ENCODE data around the gene COL2A1.
A peak's percentile ranks its signal among the peaks of the same experiment; 100 is the strongest.

COL2A1 gene

DNA sequence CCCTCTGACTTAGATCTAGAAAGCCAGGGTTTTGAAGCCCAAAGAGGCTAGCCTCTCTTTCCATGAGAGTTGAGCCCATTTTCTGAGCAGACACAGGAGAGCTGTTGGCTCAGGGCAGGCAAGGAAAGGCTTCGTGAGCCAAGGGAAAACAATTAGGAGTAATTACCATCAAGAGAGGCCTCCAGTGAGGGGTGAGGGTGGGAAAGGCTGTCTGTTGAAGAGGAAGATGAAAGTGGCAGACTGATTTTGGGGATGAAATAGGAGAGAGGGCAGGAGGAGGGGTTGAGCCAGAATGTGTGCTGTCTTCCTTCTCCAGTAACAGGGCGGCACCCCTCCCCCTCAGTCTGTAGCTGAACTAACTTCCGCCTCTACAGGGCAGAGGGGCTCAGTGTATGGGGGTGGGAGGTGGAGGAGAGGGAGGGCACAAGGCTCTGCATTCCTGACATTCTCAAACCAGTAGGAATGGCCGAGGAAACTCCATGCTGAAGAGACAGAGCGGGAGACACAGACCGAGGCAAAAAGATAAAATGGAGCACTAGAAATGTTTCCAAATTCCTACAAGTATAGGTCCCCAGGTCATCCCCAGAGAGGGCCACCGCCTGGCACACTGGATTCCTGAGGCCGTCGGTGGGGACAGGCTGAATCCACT lies 33.1 kb upstream of the COL2A1 start:
- DNase-seq (ENCODE audit: low spot score in 2 of 2): peak in 1 of 2 experiments; percentile 61
- Histone ChIP-seq H3K4me1 (peaks cover 5% of the 10 kb centered on the region; the same call in 1 of the 2 replicates), H3K9me3 (no peaks in the 10 kb centered on the region), H3K27me3 (ENCODE audit: low read depth) (no peaks in the 10 kb centered on the region), H3K4me3 (no peak overlapping the region), H3K36me3 (replicated peaks) (no peaks in the 10 kb centered on the region)
- in situ Hi-C loops (cut with MboI; ENCODE audit: low sequenced_read_pairs): no loop called here

DNA sequence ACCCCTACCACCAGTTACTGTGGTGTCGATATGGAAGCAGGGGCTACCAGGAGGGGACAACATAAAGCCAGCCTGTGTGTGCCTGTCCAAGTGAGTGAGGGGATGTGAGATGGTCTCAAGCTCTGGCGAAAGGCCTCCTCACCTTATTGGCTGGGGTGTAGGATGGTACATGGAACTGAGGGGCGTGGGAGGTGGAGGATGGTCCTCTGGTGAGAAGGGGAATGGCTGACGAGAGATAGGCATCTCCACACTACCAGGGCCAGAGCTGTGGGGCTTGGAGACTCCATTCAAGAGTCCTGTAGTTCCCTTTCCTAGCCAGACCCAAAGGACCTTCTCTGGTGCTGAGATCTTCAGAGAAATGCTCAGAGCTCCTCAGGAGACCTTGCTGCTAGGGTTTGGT lies 32.5 kb upstream of the COL2A1 start:
- H3K36me3 ChIP-seq (replicated peaks): no peaks in the 10 kb centered on the region
- H3K9me3 ChIP-seq: no peaks in the 10 kb centered on the region
- no peak for DNase-seq (ENCODE audit: low spot score in 2 of 2)
- in situ Hi-C loops (cut with MboI; ENCODE audit: low sequenced_read_pairs): no loop called here
- no peaks in the 10 kb centered on the region for H3K27me3 ChIP-seq (ENCODE audit: low read depth)
- H3K4me1 ChIP-seq: peaks cover 5% of the 10 kb centered on the region; the same call in 1 of the 2 replicates
- H3K4me3 ChIP-seq: no peak overlapping the region

DNA sequence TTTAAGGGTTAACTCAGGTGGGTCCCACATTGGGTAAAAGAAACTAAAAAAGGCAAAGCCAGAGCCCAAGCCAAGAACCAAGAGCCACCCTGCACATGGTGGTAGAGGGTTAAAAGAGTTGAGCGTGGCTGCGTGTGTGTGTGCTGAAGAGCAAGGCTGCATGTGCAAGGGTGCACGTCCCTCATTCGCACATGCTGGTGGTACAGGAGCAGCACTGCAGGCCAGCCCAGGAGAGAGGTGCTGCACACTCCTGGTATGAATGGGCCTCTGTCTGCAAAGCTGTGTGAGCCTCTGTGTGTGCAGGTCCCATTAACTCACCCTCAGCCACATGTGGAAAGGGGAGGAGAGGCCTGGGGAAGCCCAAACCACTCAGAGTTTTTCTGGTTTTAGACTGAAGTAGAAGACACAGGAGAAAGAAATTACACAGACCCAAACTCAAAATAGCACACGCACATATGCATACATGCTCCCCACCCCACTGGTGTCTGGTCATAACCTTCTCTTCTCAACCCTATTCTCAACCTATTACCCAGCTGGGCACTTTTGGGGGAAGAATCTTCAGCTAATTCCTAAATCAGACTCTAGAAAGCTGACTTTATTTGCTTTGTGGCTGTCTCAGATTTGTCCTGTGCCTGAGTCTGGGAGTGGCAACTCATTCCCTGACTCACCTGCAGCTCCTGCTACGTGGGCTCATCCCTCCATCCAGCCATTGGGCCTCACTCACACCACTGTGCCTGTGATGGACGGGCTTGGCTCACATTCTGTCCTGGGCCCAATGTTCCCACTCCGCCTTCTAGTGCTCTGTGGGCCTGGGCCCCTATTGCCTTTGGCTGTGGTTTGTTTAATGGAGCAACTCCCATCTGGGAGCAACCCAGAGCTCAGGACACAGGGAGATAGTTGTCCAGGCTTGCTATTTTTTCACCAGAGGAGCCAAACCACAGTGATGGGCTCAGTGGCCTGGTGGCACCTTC lies 30.8 kb upstream of the COL2A1 start:
- H3K9me3 ChIP-seq: no peaks in the 10 kb centered on the region
- no peak for DNase-seq (ENCODE audit: low spot score in 2 of 2)
- H3K4me3 ChIP-seq: no peak overlapping the region
- no peaks in the 10 kb centered on the region for H3K36me3 ChIP-seq (replicated peaks)
- peaks cover 5% of the 10 kb centered on the region; the same call in 1 of the 2 replicates for H3K4me1 ChIP-seq
- in situ Hi-C loops (cut with MboI; ENCODE audit: low sequenced_read_pairs): no loop called here
- H3K27me3 ChIP-seq (ENCODE audit: low read depth): no peaks in the 10 kb centered on the region

DNA sequence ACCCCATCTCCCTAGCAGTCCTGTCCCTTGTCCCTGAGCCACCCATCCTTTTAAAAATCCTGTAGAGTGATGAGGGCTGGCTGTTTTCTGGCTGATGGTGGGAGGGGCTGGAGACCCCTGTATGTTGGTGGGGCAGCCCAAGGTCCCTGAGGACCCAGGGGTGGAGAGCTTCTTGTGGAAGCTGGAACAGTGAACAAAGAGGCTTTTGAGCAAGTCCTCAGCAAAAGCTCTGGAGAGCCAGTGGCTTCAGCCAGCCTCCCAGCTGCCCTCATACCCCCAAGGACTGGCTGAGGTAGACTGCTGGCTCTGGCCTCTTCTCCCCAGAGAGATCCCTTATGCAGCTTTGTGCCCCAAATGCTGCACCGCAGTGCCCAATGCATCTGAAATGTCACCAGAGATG lies 29.2 kb upstream of the COL2A1 start:
- in situ Hi-C loops (cut with MboI; ENCODE audit: low sequenced_read_pairs): no loop called here
- no peak for DNase-seq (ENCODE audit: low spot score in 2 of 2)
- no peaks in the 10 kb centered on the region for H3K9me3 ChIP-seq
- H3K27me3 ChIP-seq (ENCODE audit: low read depth): no peaks in the 10 kb centered on the region
- H3K36me3 ChIP-seq (replicated peaks): no peaks in the 10 kb centered on the region
- H3K4me1 ChIP-seq: peaks cover 9% of the 10 kb centered on the region
- no peak overlapping the region for H3K4me3 ChIP-seq

DNA sequence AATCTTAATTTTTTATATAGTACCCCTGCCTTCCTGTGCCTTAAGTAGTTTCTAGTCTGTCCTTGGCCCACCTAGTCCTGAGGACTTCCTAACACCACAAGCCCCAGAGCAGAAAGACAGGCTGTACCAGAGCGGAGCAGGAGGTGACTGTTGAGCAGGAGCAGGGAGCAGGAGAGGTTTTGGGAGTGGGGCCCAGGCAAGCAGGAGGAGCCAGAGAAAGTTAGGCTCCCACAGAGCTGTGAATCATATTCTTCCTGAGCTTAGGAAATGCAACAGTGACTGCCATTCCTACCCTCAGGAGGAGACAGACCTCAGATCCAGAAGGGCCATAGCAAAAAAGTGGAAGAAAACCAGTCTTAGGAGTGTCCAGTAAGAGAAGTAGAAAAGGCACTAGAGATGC lies 28.3 kb upstream of the COL2A1 start:
- no peaks in the 10 kb centered on the region for H3K36me3 ChIP-seq (replicated peaks)
- no peaks in the 10 kb centered on the region for H3K27me3 ChIP-seq (ENCODE audit: low read depth)
- DNase-seq (ENCODE audit: low spot score in 2 of 2): no peak
- H3K4me1 ChIP-seq: peaks cover 5% of the 10 kb centered on the region
- in situ Hi-C loops (cut with MboI; ENCODE audit: low sequenced_read_pairs): no loop called here
- no peaks in the 10 kb centered on the region for H3K9me3 ChIP-seq
- no peak overlapping the region for H3K4me3 ChIP-seq

DNA sequence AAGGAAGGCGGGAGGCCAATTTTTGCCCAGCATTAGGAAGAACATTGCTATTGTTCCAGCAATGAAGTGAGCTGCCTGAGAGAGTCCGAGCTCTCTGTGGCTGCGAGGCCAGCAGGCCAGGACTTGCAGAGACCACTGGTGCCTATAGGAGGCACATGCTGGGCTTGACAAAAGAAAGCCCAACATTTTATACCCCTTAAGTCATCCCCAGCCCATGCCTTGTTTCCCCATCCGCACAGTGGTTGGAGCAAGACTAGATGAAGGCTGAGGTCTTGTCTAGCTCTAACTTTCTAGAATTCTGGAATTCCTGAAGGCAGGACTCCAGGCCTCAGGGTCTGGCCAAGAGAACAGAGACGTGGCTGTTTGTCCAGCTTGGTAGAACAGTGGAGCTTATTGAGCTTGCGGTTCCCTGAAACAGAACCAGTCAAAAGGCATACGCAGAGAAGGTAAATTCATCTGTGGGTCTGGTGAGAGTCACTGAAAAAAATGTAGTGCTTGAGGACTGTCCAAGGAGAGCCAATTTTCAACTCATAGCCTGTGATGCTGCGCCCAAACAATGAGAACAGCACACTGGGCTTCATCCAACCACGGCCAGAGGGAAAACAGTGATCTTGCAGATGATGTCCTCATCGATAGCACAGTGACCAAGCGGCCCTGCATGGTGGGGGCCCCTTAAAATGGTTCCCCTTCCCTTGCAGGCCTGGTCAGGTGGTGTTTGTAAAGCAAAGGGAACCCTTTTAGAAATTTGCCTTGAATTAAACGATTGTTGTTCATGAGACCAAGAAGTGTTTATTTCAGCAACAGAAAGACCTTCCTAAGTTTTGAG lies 27.1 kb upstream of the COL2A1 start:
- Histone ChIP-seq H3K4me3 (no peak overlapping the region), H3K4me1 (peaks cover 4% of the 10 kb centered on the region), H3K9me3 (no peaks in the 10 kb centered on the region), H3K36me3 (replicated peaks) (no peaks in the 10 kb centered on the region), H3K27me3 (ENCODE audit: low read depth) (no peaks in the 10 kb centered on the region)
- no peak for DNase-seq (ENCODE audit: low spot score in 2 of 2)
- in situ Hi-C loops (cut with MboI; ENCODE audit: low sequenced_read_pairs): no loop called here

DNA sequence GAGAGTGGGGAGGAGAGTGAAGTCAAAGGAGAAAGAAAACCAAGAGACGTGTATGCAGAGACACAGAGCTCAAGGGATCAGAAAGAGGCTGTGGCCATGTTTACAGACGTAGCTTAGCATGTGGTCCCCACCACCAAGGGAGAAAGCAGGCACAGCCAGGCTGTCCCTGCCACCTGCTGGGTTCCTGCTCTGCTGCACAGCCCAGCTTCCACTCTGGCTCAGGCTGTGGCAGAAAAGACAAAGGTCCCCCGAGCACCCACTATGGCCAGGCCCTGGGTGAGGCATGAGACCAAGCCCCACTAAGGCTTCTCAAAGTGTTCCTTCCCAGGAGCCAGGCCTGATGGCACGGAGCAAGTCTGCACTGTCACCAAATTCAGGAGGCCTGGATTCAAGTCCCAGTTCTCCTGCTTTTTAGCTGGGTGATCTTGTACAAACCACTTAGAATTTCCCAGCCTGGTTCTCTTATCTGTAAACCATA lies 25.9 kb upstream of the COL2A1 start:
- H3K9me3 ChIP-seq: no peaks in the 10 kb centered on the region
- no peak for DNase-seq (ENCODE audit: low spot score in 2 of 2)
- in situ Hi-C loops (cut with MboI; ENCODE audit: low sequenced_read_pairs): no loop called here
- H3K36me3 ChIP-seq (replicated peaks): no peaks in the 10 kb centered on the region
- no peak overlapping the region for H3K4me3 ChIP-seq
- H3K4me1 ChIP-seq: peaks cover 4% of the 10 kb centered on the region
- H3K27me3 ChIP-seq (ENCODE audit: low read depth): no peaks in the 10 kb centered on the region

DNA sequence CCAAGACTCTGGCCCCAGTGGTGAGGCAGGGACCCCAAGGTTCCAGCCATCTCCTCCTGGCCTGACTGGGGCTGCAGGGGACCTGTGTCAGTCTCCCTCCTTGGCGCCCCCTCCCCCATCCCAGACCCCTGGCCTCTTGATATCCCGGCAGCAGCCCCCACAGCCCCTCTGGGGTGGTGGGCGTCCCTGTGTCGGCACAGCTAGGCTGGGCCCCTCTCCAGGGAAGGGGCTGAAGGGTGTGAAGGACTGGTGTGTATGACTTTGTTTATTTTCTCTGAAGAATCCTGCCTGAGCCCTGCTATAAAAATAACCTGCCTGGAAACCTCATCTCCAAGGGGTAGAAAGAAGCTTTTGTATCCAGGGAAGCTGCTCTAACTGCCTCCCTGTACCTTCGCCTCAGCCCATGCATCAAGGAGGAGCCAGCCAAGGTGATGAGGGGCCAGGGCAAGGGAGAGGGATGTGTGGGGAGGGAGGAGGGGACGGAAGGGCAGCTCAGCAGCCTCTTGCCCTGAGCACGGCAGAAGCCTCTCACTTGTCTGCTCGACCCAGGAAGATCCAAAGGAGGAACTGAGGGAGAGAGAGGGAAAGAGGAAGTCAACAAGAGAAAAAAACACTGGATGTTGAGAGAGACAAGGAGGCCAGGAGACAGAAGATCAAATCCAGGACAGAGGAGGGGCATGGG lies 25.4 kb upstream of the COL2A1 start:
- no peaks in the 10 kb centered on the region for H3K9me3 ChIP-seq
- H3K4me3 ChIP-seq: no peak overlapping the region
- H3K4me1 ChIP-seq: peaks cover 4% of the 10 kb centered on the region
- H3K27me3 ChIP-seq (ENCODE audit: low read depth): no peaks in the 10 kb centered on the region
- in situ Hi-C loops (cut with MboI; ENCODE audit: low sequenced_read_pairs): no loop called here
- DNase-seq (ENCODE audit: low spot score in 2 of 2): peak in 1 of 2 experiments; percentile 74
- H3K36me3 ChIP-seq (replicated peaks): no peaks in the 10 kb centered on the region

DNA sequence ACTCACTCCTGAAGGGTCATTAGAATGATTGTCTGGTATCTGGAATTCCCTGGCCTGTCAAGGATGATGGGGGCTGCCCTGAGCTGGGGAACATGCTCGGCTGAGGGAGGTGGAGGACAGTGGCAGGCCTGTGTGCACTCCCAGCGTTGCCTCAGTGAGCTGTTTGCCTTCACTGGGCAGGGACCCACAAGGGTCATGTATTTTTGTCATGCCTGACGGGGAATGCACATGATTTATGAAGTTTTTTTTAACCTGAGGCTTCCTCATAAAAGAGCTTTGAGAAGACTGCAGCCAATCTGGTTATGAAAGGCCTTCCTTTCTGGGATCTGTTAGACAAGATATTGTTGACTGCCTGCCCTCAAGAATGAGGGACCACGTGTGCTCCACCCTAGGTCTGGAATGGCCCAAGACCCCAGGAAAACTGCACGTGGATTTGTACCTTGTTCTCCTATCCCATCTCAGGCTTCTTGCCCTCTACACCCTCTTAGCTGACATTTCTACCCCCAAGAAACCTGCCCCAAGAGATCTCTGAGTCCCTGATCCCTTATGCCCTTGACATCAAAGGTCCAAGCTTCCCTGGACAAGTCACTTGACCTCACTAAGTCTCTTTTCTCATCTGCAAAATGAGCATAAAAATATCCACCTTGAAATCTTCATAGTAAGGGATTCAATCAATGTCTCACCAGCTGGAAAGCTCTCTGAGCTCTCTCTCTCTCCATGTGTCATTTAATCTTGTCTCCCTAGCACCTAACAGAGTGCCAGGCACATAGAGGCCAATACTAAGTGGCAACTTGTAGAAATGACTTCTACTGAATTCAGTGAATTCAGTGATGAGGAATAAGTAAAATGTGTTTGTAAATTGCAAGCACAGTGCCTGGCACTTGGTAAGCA lies 24.5 kb upstream of the COL2A1 start:
- Histone ChIP-seq H3K27me3 (ENCODE audit: low read depth) (no peaks in the 10 kb centered on the region), H3K9me3 (no peaks in the 10 kb centered on the region)
- in situ Hi-C loops (cut with MboI; ENCODE audit: low sequenced_read_pairs): no loop called here

DNA sequence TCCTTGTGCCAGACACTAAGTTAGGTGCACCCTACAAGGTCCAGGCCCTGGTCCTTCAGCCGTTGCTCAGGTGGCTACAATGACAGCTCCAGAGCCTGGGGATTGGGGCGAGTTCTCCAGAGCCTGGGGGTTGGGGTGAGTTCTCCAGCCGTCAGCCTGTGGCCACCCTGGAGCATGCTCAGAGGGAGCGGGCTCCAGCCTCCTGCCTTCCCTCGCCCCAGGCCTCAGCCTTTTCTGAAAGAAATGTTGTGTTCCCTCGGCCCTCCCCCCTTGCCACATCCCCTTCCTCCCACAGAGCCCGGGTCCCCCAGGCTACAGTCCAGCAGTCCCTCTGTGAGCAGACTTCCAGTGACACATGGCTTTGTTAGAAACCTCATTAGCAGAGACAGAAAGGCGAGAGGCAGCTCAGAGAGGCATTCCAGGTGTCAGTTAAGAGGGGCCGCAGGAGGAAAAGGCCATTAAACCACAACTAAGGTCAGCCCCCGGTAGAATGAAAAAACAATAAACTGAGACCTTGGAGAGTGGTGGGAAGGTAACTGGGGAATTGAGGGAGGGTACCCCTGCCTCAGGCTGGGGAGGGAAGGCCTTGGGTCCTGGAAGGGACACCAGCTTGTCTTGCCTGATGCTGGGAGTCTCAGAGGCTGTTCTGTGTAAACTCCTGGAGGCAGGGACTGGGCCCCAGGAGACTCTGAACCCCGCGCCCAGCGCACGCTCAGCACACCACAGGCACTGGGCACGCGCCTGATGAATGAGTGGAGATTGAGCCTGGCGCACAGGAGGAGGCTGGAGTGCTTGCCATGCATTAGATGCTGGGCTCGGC lies 23.1 kb upstream of the COL2A1 start:
- H3K4me1 ChIP-seq: peaks cover 4% of the 10 kb centered on the region
- no peaks in the 10 kb centered on the region for H3K36me3 ChIP-seq (replicated peaks)
- no peak for DNase-seq (ENCODE audit: low spot score in 2 of 2)
- H3K4me3 ChIP-seq: no peak overlapping the region
- no peaks in the 10 kb centered on the region for H3K9me3 ChIP-seq
- in situ Hi-C loops (cut with MboI; ENCODE audit: low sequenced_read_pairs): no loop called here
- no peaks in the 10 kb centered on the region for H3K27me3 ChIP-seq (ENCODE audit: low read depth)

More for the DNA sequence above, 24.5 kb upstream of the COL2A1 start:
- peaks cover 4% of the 10 kb centered on the region for H3K4me1 ChIP-seq
- DNase-seq (ENCODE audit: low spot score in 2 of 2): peak in 1 of 2 experiments; percentile 9
- no peaks in the 10 kb centered on the region for H3K36me3 ChIP-seq (replicated peaks)
- no peak overlapping the region for H3K4me3 ChIP-seq

DNA sequence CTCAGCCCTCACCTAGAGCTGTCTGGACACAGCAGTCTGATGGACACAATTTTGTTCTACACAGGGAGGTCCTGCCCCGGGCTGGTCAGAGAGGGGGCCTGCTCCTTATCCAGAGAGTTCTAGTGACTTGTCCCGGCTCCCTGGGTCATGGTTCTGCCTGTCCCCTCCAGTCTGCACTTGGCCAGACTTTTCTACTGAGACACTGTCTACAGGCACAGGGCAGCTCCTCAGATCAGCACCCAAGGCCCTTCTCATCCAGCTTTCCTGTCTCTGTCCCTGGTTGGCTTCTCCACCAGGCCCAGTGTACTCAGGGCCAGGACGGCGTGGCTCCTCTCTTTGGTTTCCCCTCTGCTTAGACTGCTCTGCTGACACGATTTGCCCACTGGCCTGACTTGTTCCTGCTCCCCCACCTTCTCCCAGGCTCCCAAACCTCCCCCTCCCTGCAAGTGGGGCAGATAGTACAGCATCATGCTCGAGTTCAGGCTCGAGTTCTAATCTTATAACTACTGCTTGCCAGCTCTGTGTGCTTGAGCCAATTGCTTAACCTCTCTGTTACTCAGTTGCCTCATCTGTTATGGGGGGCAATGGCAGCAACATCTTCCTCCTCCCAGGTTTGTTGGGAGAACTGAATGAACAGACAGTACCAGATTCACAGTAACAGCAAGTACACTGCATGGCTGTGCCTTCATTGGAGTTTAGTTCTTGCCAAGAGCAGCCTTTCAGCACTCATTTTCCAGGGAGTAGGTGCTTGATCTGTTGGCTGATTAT lies 22.0 kb upstream of the COL2A1 start:
- Histone ChIP-seq H3K27me3 (ENCODE audit: low read depth) (no peaks in the 10 kb centered on the region), H3K9me3 (no peaks in the 10 kb centered on the region), H3K4me1 (peaks cover 11% of the 10 kb centered on the region), H3K36me3 (replicated peaks) (no peaks in the 10 kb centered on the region), H3K4me3 (no peak overlapping the region)
- DNase-seq (ENCODE audit: low spot score in 2 of 2): no peak
- in situ Hi-C loops (cut with MboI; ENCODE audit: low sequenced_read_pairs): no loop called here
